IMR-90 (cell line): ENCODE measurements around the gene ATP6AP1.

Source experiments
- CEBPB ChIP-seq: IDR thresholded peaks from 2 replicates; pipeline ENCODE4 v1.6.1; 2012; ENCODE audit warnings: low read depth, low read length, improper control_type of control experiment
- CTCF ChIP-seq: conservative IDR thresholded peaks from 2 replicates; pipeline ENCODE4 v1.5.1; 2012; ENCODE audit warnings: mild to moderate bottlenecking, low read depth, low read length, improper control_type of control experiment
- ELK1 ChIP-seq: fragments of 150-350 bp; IDR thresholded peaks from 2 replicates; pipeline ENCODE4 v1.6.1; 2016; ENCODE audit warnings: low read depth, mild to moderate bottlenecking, low read length, moderate library complexity, borderline replicate concordance
- MAFK ChIP-seq: IDR thresholded peaks from 2 replicates; pipeline ENCODE4 v1.6.1; 2012; ENCODE audit warnings: low read depth, low read length, improper control_type of control experiment
- MAZ ChIP-seq: IDR thresholded peaks from 2 replicates; pipeline ENCODE4 v1.6.1; 2012; ENCODE audit warnings: low read depth, mild to moderate bottlenecking, low read length, improper control_type of control experiment, moderate library complexity, borderline replicate concordance
- POLR2A ChIP-seq: IDR thresholded peaks from 2 replicates; pipeline ENCODE4 v1.6.1; 2012; ENCODE audit warnings: mild to moderate bottlenecking, low read depth, low read length
- RAD21 ChIP-seq: IDR thresholded peaks from 2 replicates; pipeline ENCODE4 v1.6.1; 2012; ENCODE audit warnings: low read length, improper control_type of control experiment
- RCOR1 ChIP-seq: IDR thresholded peaks from 2 replicates; pipeline ENCODE4 v1.6.1; 2012; ENCODE audit warnings: mild to moderate bottlenecking, low read length, improper control_type of control experiment; ENCODE audit not compliant: insufficient replicate concordance
- SMC3 ChIP-seq: fragments of 150-350 bp; IDR thresholded peaks from 2 replicates; pipeline ENCODE4 v1.6.1; 2016; ENCODE audit warnings: low read depth, mild to moderate bottlenecking, antibody characterized with exemption, low read length, moderate library complexity
- USF2 ChIP-seq: fragments of 150-350 bp; IDR thresholded peaks from 2 replicates; pipeline ENCODE4 v1.6.1; 2017; ENCODE audit warnings: mild to moderate bottlenecking, antibody characterized with exemption, low read length, low read depth

- no peak for TF ChIP-seq CTCF
- TF ChIP-seq RAD21: no peak
- TF ChIP-seq SMC3: no peak
- TF ChIP-seq MAZ: no peak
- no peak for TF ChIP-seq USF2
- TF ChIP-seq POLR2A: no peak
- no peak for TF ChIP-seq RCOR1
- TF ChIP-seq MAFK: no peak
- no peak for TF ChIP-seq CEBPB
- TF ChIP-seq ELK1: no peak
Measured at GRCh38 chrX:154466036-154466435, 37.6 kb downstream of the ATP6AP1 start.
